Stimulated activated naive CD8-positive, alpha-beta T cell treated with anti-CD3 and anti-CD28 coated beads, Interleukin-15, Interleukin-2, amounts not matched to agents 100 ng/mL and 50 ng/mL, for 24 hours (primary cell): ENCODE results near the gene SERP2.

Experiments
- H3K27ac Mint-ChIP-seq: one replicate; pipeline ENCODE4 v1.8.0; 2021; ENCODE audit warnings: mild to moderate bottlenecking, mixed read lengths
- H3K27me3 Mint-ChIP-seq: one replicate; pipeline ENCODE4 v1.8.0; 2021; ENCODE audit warnings: mixed read lengths
- H3K36me3 Mint-ChIP-seq: one replicate; pipeline ENCODE4 v1.8.0; 2021; ENCODE audit warnings: low read depth, mixed read lengths
- H3K4me1 Mint-ChIP-seq: one replicate; pipeline ENCODE4 v1.8.0; 2021; ENCODE audit warnings: low read depth, mixed read lengths
- H3K4me3 Mint-ChIP-seq: one replicate; pipeline ENCODE4 v1.8.0; 2021; ENCODE audit warnings: mild to moderate bottlenecking, mixed read lengths
- H3K9me3 Mint-ChIP-seq: one replicate; pipeline ENCODE4 v1.8.0; 2021; ENCODE audit warnings: mixed read lengths

The SERP2 gene

DNA sequence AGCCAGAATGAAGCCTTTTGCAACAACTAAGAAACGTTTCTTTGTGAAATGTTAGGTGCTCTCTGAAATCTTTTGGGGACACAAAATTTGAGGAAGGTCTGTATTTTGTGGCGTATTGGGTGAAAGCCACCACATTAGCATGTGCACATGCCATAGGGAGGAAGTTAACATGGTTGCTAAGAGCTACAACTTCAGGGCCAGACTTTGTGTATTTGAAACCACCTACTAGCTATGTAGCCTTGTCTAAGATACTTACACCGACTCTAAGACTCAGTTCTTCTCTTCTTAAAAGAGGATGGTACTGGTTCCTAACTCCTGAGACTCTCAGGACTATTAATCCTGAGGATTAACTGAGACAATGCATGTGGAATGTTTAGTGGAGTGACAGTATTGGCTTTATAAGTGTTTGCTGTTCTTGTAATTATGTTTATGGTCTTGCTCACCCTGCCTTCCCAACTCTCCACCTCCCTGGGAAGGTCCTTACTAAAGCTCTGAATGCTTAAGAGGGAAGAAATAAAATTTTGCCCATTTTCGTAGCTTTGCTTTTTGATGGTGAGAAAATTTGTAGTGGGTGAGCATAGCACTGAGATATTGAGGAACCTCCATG, 15.5 kb downstream of the SERP2 start:
- Mint-ChIP-seq H3K4me3 (no peak overlapping the region), H3K36me3 (no peaks in the 10 kb centered on the region), H3K27me3 (peaks cover 7% of the 10 kb centered on the region), H3K9me3 (no peaks in the 10 kb centered on the region), H3K27ac (no peak overlapping the region), H3K4me1 (no peaks in the 10 kb centered on the region)

DNA sequence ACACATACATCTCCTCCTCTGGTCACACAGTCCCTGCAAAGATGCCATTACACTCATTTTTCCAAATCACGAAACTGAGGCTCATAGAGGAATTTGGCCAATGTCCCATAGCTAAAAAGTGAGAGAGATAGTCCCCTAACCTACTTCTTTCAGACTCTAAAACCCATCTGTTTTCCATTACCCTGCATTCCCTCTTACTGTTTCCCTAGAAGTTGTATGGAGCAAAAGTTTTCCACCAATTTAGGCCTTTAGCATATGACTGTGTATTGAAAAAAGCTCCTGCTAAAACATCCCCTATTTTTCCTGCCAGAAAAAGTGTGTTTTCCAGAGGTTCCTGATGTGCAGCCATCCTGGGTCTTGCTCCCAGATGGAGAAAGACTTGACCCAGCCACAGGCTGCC, 16.3 kb downstream of the SERP2 start:
- H3K36me3 Mint-ChIP-seq, result no peaks in the 10 kb centered on the region
- no peaks in the 10 kb centered on the region for H3K9me3 Mint-ChIP-seq
- no peaks in the 10 kb centered on the region for H3K4me1 Mint-ChIP-seq
- H3K4me3 Mint-ChIP-seq, result no peak overlapping the region
- H3K27me3 Mint-ChIP-seq, result peaks cover 7% of the 10 kb centered on the region
- no peak overlapping the region for H3K27ac Mint-ChIP-seq

DNA sequence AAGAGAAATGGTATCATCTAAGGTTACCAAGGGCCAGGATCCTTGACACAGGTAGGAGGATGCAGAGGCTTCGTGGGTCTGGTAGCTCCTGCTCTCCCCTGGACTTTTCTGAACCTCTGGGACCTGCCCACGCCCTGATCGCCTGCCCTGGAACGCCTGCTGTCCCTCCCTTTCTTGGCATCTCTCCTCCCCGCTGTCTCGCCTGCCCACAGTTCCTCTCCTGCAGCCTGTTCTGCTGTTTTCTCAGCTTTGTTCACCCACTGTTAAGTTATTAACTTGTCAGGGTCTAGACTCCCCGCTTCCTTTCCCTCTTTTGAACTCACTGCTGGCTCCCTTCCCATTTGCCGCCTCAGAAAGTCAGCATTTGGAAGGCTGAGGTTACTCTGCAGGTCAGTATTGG, 19.8 kb downstream of the SERP2 start:
- Mint-ChIP-seq H3K4me1 (no peaks in the 10 kb centered on the region), H3K9me3 (no peaks in the 10 kb centered on the region), H3K4me3 (no peak overlapping the region), H3K27ac (no peak overlapping the region), H3K27me3 (peaks cover 7% of the 10 kb centered on the region), H3K36me3 (no peaks in the 10 kb centered on the region)

DNA sequence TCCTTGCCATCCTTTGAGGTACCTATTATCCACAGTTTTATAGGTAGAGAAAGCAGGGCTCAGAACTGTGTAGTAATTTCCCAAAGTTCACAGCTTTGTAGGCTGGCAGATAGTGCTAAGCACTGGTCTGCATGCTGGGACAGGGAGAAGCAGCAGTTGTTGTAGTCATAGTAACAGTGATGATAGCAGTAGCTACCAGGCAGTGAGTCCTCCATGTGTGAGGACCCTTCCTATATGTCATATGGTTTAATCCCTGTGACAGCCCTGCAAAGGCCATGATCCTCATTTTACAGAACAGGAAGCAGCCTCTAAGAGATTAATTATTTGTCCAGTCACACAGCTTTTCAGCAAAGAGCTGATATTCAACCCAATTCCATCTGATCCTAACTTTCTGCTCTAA, 21.0 kb downstream of the SERP2 start:
- H3K27ac Mint-ChIP-seq, result no peak overlapping the region

DNA sequence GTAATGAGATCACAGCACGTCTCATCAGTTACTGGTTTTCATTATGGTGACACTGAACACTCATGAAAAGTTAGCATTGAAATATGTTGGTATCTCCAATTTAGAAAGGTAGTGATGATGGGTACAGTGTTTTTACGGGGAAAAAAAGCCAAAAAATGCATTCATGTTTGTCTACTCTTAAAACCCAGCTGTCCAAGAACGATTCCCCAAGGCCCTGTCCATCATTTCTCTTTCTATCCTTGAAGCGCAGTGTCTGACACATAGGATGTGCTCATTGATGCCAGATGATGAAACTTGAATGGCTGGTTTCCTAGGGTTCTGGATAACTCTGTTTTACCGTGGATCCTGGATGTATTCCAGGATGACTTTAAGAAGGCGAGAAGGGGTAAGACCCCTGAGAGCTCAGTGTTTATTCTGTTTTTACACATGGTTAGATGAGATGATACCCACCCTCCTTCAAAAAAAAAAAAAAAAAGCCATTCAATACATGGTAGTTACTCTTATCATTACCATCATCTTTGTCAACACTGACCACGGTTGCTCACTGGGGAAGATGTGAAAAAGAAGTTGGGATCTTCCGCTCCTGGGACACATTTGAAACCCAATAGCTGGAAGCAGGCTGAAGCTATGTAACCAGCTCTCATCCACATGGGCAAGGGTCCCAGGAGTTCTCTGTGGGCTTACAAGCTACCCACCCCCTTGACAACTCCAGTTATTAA, 22.5 kb downstream of the SERP2 start:
- Mint-ChIP-seq H3K27me3 (peaks cover 7% of the 10 kb centered on the region), H3K27ac (no peak overlapping the region), H3K36me3 (no peaks in the 10 kb centered on the region), H3K9me3 (no peaks in the 10 kb centered on the region), H3K4me1 (no peaks in the 10 kb centered on the region), H3K4me3 (no peak overlapping the region)

More for the DNA sequence above, 21.0 kb downstream of the SERP2 start:
- H3K36me3 Mint-ChIP-seq, result no peaks in the 10 kb centered on the region
- no peaks in the 10 kb centered on the region for H3K4me1 Mint-ChIP-seq
- no peak overlapping the region for H3K4me3 Mint-ChIP-seq
- peaks cover 7% of the 10 kb centered on the region for H3K27me3 Mint-ChIP-seq
- no peaks in the 10 kb centered on the region for H3K9me3 Mint-ChIP-seq

DNA sequence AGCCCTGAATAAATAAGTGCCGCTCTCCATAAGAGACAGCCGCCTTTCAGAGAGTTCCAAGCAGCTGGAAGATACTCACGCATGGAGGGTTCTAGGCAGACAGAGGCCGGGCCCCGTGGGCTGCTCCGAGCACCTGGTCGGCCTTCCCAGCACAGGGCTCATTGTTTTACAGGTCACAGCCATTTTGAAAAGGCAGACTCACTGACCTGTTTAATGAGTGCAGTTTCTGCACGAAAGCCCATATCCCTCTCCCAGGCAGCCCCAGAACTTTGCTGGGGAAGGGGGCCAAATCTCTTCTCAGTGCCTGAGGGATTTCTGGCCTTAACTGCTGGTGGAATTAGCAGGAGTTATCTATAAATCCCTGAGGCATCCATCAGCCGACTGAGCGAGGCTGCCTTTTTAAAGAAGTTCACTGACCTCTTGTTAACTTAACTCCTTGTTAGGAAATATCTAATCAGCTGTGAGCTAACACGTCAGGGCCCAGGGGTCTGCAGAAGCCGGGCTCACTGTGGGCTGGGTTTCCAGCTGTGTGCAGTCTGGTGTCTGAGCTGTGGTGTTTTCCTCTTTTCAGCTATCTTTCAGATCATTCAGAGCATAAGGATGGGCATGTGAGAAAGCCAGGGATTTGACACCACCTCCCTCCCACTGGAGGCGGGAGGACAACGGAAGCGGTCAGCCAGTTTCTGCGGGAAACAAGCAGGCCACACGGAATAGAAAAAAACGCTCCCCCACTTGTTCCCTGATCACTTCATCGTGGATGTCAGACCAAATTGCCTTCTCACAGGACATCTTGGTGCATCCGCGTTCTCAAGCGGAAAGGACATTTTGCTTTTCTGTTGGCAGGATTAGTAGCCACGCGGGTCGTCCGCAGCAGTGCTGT, 23.3 kb downstream of the SERP2 start:
- Mint-ChIP-seq H3K27ac (no peak overlapping the region), H3K9me3 (no peaks in the 10 kb centered on the region), H3K4me1 (no peaks in the 10 kb centered on the region), H3K27me3 (peaks cover 7% of the 10 kb centered on the region), H3K4me3 (no peak overlapping the region), H3K36me3 (no peaks in the 10 kb centered on the region)

DNA sequence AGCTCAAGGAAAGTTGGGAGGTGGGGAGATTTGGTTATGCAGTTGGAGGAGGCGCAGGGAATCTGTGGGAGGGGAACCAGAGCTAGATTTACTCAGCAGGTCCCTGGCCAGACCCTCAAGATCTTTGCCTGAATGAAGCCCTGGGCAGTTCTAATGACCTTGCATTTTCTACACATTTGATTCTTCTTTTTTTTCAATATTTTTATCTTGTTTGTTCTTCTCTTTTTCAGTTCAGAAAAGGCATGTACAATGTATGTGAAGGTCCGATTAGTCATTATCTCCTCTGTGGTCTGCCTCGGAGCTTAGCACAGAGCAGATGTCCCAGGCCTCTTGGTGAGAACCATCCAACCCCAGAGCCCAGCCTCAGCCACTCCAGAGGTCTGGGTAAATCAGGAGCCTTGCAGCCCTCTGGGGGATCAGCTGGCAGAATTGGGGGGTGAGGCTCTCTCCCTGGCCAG, 24.2 kb downstream of the SERP2 start:
- H3K36me3 Mint-ChIP-seq, result no peaks in the 10 kb centered on the region
- peaks cover 2% of the 10 kb centered on the region for H3K27me3 Mint-ChIP-seq
- H3K4me1 Mint-ChIP-seq, result no peaks in the 10 kb centered on the region
- no peak overlapping the region for H3K4me3 Mint-ChIP-seq
- H3K9me3 Mint-ChIP-seq, result no peaks in the 10 kb centered on the region
- H3K27ac Mint-ChIP-seq, result no peak overlapping the region

DNA sequence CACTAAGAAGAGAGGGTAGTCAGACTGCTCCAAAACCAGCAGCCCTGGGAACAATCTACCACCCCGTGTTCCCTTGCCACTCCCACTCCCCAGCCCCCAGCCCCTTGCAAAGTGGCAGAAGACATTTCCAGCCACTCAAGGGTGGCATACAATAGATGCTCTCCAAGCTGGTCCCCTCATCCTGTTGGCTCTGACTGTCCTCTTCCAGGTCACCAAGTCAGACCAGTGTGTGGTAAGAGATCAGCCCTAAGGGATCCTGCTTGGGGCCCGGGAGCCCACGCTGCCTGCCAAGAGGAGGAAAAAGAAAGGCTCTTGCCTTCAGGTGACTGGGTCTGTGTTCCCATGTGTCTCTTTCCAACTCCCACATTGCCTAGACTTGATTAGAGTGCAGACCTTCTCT, 25.0 kb downstream of the SERP2 start:
- no peaks in the 10 kb centered on the region for H3K27me3 Mint-ChIP-seq
- no peaks in the 10 kb centered on the region for H3K9me3 Mint-ChIP-seq
- H3K4me1 Mint-ChIP-seq, result no peaks in the 10 kb centered on the region
- H3K4me3 Mint-ChIP-seq, result no peak overlapping the region
- H3K36me3 Mint-ChIP-seq, result no peaks in the 10 kb centered on the region
- H3K27ac Mint-ChIP-seq, result no peak overlapping the region

DNA sequence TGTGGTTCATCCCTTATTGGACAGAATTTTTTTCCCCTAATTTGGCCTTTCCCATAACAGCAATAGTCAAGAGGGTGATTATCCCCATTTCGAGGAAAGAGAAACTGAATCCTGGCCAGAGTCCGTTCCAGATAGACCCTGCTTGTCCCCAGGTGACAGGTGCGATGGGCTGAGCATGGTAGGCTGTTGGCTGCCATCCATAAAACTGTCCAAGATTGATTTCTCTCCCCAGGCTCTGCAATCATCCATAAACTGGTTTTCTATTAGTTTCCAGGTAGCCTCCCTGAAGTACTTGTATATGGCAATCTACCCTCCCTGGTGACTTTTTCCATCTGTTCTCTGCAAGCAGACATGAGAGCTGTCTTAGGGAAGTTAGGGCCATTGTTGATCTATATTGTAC, 25.4 kb downstream of the SERP2 start:
- Mint-ChIP-seq H3K27ac (no peak overlapping the region), H3K36me3 (no peaks in the 10 kb centered on the region), H3K4me3 (no peak overlapping the region), H3K27me3 (no peaks in the 10 kb centered on the region), H3K4me1 (no peaks in the 10 kb centered on the region), H3K9me3 (no peaks in the 10 kb centered on the region)

DNA sequence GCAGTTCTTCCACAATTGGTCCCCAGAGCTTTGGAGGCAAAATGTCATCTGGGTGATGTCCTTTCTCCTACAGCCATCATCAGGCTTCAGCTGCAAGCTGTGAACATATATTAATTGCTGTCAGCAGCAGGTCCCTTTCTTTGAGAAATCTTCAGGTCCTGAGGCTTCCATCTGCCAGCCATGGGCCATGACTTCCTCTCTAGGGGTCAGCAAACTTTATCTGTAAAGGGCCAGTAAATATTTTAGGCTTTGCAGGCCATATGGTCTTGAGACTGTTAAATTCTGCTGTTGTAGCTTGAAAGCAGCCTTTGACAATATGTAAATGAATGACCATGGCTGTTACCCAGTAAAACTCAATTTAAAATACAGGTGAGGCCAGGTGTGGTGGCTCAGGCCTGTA, 27.1 kb downstream of the SERP2 start:
- no peak overlapping the region for H3K4me3 Mint-ChIP-seq
- no peaks in the 10 kb centered on the region for H3K36me3 Mint-ChIP-seq
- H3K4me1 Mint-ChIP-seq, result no peaks in the 10 kb centered on the region
- H3K27me3 Mint-ChIP-seq, result peaks cover 5% of the 10 kb centered on the region
- no peak overlapping the region for H3K27ac Mint-ChIP-seq
- no peaks in the 10 kb centered on the region for H3K9me3 Mint-ChIP-seq

DNA sequence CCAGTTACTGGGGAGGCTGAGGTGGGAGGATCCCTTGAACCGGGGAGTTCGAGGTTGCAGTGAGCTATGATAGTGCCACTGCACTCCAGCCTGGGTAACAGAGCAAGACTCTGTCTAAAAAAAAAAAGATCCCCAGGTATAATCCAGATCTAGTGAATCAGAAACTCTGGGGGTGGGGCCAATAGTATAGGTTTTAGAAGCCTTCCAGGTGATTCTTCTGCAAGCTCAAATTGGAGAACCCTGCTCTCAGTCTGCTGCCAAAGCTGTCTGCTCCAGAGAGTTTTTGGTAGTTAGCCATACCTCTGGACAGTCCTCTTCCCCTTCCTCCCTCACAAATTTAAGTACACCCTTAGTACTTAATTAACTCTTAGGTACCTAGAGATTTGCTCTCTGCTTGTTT, 28.0 kb downstream of the SERP2 start:
- Mint-ChIP-seq H3K27me3 (peaks cover 5% of the 10 kb centered on the region), H3K36me3 (no peaks in the 10 kb centered on the region), H3K4me1 (no peaks in the 10 kb centered on the region), H3K27ac (no peak overlapping the region), H3K9me3 (no peaks in the 10 kb centered on the region), H3K4me3 (no peak overlapping the region)

DNA sequence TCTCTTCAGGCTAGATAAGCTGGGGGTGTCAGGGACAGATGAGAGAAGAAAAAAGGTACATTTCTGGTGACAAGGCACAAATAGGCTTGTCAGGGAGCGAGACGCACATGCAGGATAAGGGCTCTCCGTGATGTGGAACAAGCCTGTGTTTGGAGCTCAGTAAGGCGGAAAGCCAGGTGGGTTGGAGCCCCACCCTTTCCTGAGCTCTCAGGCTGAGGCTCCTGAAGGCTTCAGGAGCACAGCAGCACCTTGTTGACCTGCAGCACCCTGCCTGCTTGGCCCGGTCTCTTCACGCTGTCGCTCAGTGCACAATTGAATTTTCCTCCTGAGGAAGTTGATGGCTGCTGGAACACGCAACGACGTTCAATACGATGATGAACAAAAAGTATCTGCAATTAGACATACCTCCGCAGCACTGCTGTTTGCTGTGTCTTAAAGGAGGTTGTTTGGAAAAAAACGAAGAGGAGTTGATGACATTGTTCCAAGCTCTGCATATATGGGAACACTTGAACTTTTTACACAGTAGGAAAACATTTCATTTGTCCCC, 29.3 kb downstream of the SERP2 start:
- Mint-ChIP-seq H3K27ac (no peak overlapping the region), H3K27me3 (peaks cover 8% of the 10 kb centered on the region), H3K4me1 (no peaks in the 10 kb centered on the region), H3K36me3 (no peaks in the 10 kb centered on the region), H3K4me3 (no peak overlapping the region), H3K9me3 (no peaks in the 10 kb centered on the region)

DNA sequence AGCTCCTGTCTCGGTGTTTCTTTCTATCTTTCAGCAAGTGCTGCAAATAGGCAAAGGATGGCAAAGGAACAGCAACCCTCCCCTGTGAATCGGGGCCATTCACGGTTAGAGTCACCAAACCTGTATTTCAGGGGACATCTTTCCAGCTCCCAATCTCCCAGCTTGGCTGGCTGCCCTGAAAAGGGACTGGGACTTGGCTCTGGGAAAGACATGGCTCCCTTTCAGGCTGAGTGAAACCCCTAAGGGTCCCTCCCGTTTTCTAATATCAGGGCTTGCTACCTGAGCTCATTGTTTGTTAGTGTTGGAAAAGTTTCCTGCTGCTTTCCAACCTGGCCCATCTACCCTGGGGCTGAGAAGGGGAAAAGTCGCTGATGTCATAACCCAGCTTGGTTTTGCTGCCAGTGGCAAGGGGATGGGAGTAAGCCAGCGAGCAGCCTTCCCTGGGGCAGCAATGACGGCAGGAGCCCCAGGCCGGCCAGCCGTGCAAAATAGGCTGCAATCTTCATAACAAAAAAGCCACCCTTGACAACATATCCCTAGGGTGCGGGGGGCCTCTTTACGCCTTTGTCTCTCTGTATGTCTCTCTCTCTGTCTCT, 29.9 kb downstream of the SERP2 start:
- no peaks in the 10 kb centered on the region for H3K4me1 Mint-ChIP-seq
- no peak overlapping the region for H3K4me3 Mint-ChIP-seq
- H3K27me3 Mint-ChIP-seq, result peaks cover 8% of the 10 kb centered on the region
- no peaks in the 10 kb centered on the region for H3K36me3 Mint-ChIP-seq
- no peaks in the 10 kb centered on the region for H3K9me3 Mint-ChIP-seq
- H3K27ac Mint-ChIP-seq, result no peak overlapping the region

DNA sequence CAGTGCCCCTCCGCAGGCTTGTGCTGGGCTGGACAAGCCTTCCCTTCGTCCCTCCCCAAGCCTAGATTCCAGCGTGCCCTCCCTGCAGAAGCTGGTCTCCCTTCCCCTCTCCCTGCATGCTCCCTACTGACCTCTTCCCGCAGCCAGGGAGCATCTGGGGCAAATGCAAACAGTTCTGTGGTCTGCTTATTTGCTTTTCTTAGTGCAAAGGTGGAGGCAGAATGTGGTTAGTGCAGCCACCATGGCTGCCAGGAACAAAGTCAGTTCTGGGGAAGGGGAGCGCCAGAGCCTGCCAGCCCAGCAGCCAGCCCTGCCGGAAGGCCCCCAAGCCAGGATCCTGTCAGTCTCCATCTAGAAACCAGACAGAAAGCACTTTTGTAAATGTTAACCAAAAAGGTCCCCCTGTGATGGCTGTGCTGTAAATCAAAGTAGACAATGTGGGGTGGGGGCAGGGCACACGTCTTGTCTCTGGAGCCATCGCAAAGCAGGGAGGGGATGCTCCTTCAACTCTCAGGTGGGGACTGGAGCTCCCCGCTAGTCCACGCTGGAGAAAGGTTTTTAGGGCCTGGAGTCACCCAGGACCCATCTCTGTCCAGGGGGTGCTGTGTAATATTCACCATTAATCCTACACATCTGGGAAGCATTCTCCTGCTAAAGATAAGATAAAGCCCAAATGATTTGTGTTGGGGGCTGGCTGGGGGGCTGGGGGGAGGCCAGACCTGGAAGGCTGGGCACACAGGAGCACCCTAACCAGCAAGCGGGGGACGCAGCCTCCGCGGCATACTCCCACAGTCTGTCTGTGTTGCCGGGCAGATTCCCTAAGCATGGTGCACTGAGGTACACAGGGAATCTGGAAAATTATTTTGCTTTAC, 30.9 kb downstream of the SERP2 start:
- Mint-ChIP-seq H3K36me3 (no peaks in the 10 kb centered on the region), H3K4me3 (no peak overlapping the region), H3K9me3 (no peaks in the 10 kb centered on the region), H3K27me3 (peaks cover 8% of the 10 kb centered on the region), H3K4me1 (no peaks in the 10 kb centered on the region), H3K27ac (no peak overlapping the region)
